HG02885 (cell line): Measurements from ENCODE around the gene DKKL1.

Source experiments
- ATAC-seq: cut with Tn5 transposase; IDR thresholded peaks from one replicate; pipeline ENCODE4 v1.9.1; 2021; ENCODE audit warnings: mild to moderate bottlenecking; ENCODE audit not compliant: unreplicated experiment, poor library complexity

Gene DKKL1

DNA sequence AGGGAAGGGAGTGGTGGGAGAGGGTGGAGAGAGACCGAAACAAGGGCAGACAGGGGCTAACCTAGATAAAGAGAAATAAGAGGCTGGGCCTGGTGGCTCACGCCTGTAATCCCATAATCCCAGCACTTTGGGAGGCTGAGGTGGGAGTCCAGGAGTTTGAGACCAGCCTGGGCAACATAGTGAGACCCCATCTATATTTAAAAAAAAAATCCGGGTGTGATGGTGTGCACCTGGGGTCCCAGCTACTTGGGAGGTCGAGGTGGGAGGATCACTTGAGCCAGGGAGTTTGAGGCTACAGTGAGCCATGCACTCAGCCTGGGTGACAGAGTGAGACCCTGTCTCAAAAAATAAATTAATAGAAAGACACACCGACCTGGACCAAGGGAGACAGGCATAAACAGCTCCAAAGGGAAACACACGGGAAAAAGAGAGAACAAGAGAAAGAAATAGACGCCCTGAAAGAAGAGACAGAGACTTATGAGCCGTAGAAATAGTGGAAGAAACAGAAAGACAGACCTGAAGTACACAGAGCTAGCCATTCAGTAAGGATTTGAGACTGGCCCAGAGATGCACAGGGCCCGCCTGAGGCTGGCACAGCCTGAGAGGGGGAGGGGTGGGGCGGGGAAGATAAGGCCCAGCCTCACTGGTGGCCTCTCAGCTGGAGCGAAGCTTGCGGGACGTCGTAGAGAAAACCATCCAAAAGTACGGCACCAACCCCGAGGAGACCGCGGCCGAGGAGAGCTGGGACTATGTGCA is 26.2 kb upstream of the DKKL1 start:
- no peak for ATAC-seq

- no peak for ATAC-seq
These were observed 25.5 kb upstream of the DKKL1 start for GRCh38 chr19:49338023-49338677.

GRCh38 chr19:49338691-49339300 is 24.9 kb upstream of the DKKL1 start:
- ATAC-seq: no peak

DNA sequence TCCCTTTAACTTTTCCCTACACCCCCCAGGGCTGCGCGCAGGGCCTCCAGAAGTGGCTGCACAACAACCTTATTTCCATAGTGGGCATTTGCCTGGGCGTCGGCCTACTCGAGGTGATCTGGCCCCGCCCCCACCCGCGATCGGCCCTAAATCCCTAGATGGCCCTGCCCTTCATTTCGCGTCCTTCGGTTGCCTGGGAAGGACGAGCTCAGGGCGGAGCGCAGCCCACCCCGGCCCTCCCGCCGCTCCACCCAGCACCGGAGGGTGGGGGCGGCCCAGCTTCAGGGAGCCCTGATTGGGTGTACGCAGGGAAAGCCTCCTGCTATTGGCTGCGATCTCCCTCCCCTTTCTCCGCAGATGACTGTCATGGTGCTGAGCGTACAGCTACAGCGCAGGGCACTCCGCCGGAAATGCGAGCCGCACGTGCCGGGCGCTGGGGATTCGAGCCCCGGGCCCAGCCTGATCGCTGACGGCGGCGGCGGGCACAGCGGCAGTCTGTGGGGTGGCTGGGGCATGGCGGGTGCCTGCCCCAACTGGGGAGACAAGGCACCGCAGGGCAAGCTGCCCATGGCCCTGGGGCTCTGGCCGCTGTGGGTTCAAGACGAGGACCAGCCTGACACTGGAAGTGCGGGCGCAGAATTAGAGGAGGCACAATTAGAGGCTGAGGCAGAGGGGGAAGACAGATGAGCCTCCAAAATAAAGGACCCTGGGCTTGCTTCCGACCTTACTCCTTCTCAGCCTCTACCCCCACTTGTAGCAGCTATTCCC is 24.2 kb upstream of the DKKL1 start:
- ATAC-seq: no peak

- peak; percentile 67 for ATAC-seq
These were observed 23.4 kb upstream of the DKKL1 start for GRCh38 chr19:49340069-49340864.

GRCh38 chr19:49340865-49341718 is 22.6 kb upstream of the DKKL1 start:
- no peak for ATAC-seq

- no peak for ATAC-seq
These were observed 21.4 kb upstream of the DKKL1 start for GRCh38 chr19:49342291-49342721.

GRCh38 chr19:49343123-49343522 is 20.6 kb upstream of the DKKL1 start:
- ATAC-seq: no peak

GRCh38 chr19:49344505-49345423 is 18.9 kb upstream of the DKKL1 start:
- no peak for ATAC-seq

DNA sequence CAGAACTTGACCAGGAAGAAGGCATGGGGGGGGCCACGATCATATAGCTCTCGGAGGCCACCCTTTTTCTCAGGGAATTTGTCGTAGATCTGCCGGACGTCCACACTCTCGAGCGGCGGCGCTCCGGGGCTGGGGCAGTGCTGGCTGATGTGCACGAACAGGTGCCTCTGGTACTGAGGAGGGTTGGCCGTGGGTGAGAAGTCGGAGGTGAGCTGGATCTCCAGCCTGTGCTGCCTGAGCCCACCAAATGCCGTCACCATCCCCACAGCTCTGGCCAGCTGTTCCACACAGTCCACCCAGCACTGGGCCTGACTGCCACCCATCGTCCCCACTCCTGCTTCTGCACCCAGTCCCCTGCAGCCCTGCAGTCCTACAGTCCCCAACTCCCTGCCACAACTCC is 16.5 kb upstream of the DKKL1 start:
- no peak for ATAC-seq

- no peak for ATAC-seq
These were observed 15.8 kb upstream of the DKKL1 start for GRCh38 chr19:49347835-49348234.

- no peak for ATAC-seq
These were observed 15.1 kb upstream of the DKKL1 start for GRCh38 chr19:49348305-49349189.

GRCh38 chr19:49349567-49349966 is 14.1 kb upstream of the DKKL1 start:
- no peak for ATAC-seq

- no peak for ATAC-seq
These were observed 7.7 kb upstream of the DKKL1 start for GRCh38 chr19:49355909-49356353.

GRCh38 chr19:49356382-49356781 is 7.3 kb upstream of the DKKL1 start:
- ATAC-seq: no peak

DNA sequence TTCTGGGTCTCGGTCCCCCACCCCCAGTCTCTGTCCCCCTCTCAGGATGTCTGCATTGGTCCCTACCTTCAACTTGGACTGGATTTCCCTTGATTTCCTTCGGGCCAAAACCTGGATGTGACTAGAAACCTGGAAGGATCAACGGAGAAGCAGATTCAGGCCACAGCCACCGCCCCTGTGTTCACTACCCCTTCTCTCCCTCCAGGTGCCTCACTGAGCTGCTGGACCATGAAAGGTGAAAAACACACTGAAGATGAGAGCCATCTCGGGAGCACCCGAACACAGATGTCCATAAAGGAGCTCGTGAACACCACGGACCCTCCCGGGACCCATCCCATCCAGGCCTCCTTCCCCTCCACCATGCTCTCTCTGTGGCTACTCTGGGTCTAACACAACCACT is 6.5 kb upstream of the DKKL1 start:
- no peak for ATAC-seq
